IPS-18a (cell line): Measurements from ENCODE around the gene MRRF.
A peak's percentile ranks its signal among the peaks of the same experiment; 100 is the strongest.

Experiments used
- H3K27ac ChIP-seq: one replicate; pipeline ENCODE4 v1.5.1; 2013; ENCODE audit warnings: low read length
- H3K27me3 ChIP-seq: one replicate; pipeline ENCODE4 v1.6.1; 2013; ENCODE audit warnings: mild to moderate bottlenecking, low read length; ENCODE audit not compliant: control insufficient read depth, insufficient read depth
- H3K36me3 ChIP-seq: one replicate; pipeline ENCODE4 v1.6.1; 2013; ENCODE audit warnings: low read depth, low read length; ENCODE audit not compliant: control insufficient read depth
- H3K4me1 ChIP-seq: one replicate; pipeline ENCODE4 v1.6.1; 2013; ENCODE audit warnings: low read depth, low read length; ENCODE audit not compliant: control insufficient read depth
- H3K4me3 ChIP-seq: one replicate; pipeline ENCODE4 v1.5.1; 2013; ENCODE audit warnings: low read length
- H3K9ac ChIP-seq: one replicate; pipeline ENCODE4 v1.6.1; 2013; ENCODE audit warnings: mild to moderate bottlenecking, low read length, moderate library complexity
- H3K9me3 ChIP-seq: one replicate; pipeline ENCODE4 v1.6.1; 2013; ENCODE audit warnings: low read depth, low read length; ENCODE audit not compliant: control insufficient read depth

MRRF gene

GRCh38 chr9:122337556-122337929, 72.9 kb downstream of the MRRF start:
- no peak overlapping the region for H3K4me3 ChIP-seq

GRCh38 chr9:122338536-122338935, 73.9 kb downstream of the MRRF start:
- Histone ChIP-seq H3K4me3 (no peak overlapping the region), H3K9me3 (no peaks in the 10 kb centered on the region), H3K4me1 (peaks cover 32% of the 10 kb centered on the region), H3K27ac (no peak overlapping the region), H3K27me3 (peaks cover 5% of the 10 kb centered on the region), H3K9ac (no peak overlapping the region), H3K36me3 (no peaks in the 10 kb centered on the region)

More at GRCh38 chr9:122337556-122337929, 72.9 kb downstream of the MRRF start:
- Histone ChIP-seq H3K27ac (no peak overlapping the region), H3K36me3 (no peaks in the 10 kb centered on the region), H3K9me3 (no peaks in the 10 kb centered on the region), H3K27me3 (peaks cover 5% of the 10 kb centered on the region), H3K9ac (no peak overlapping the region), H3K4me1 (peaks cover 37% of the 10 kb centered on the region)

GRCh38 chr9:122338994-122339393, 74.3 kb downstream of the MRRF start:
- H3K27me3 ChIP-seq = peaks cover 5% of the 10 kb centered on the region
- H3K9ac ChIP-seq = no peak overlapping the region
- no peak overlapping the region for H3K4me3 ChIP-seq
- H3K4me1 ChIP-seq = peaks cover 32% of the 10 kb centered on the region
- no peaks in the 10 kb centered on the region for H3K9me3 ChIP-seq
- H3K36me3 ChIP-seq = no peaks in the 10 kb centered on the region
- no peak overlapping the region for H3K27ac ChIP-seq

DNA sequence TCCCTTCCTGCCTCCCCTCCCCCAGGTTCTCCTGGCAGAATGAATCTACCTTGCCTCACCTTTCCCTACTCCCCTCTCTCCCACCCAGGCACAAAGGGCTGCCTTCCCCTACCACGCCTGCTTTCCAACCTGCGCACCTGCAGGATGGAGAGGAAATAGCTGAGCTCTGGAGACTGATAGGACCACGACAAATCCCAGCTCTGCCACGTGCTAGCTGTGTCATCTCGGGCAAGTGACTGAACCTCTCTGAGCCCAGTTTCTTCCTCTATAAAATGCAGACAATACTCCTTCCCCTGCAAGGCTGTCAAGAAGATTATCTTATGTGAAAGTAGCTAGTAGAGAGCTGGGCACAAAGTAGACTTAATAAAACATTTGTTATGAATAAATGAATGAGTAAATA, 74.9 kb downstream of the MRRF start:
- Histone ChIP-seq H3K9me3 (no peaks in the 10 kb centered on the region), H3K27ac (no peak overlapping the region), H3K27me3 (peaks cover 5% of the 10 kb centered on the region), H3K4me3 (no peak overlapping the region), H3K4me1 (peaks cover 32% of the 10 kb centered on the region), H3K9ac (no peak overlapping the region), H3K36me3 (no peaks in the 10 kb centered on the region)

- H3K27me3 ChIP-seq = peaks cover 7% of the 10 kb centered on the region
- no peak overlapping the region for H3K4me3 ChIP-seq
- peaks cover 32% of the 10 kb centered on the region for H3K4me1 ChIP-seq
- no peak overlapping the region for H3K27ac ChIP-seq
- no peaks in the 10 kb centered on the region for H3K9me3 ChIP-seq
- no peak overlapping the region for H3K9ac ChIP-seq
- no peaks in the 10 kb centered on the region for H3K36me3 ChIP-seq
Observed at GRCh38 chr9:122340161-122340560, 75.5 kb downstream of the MRRF start.

GRCh38 chr9:122342323-122343050, 77.8 kb downstream of the MRRF start:
- Histone ChIP-seq H3K27ac (no peak overlapping the region), H3K9ac (no peak overlapping the region), H3K27me3 (peaks cover 24% of the 10 kb centered on the region), H3K4me3 (no peak overlapping the region), H3K4me1 (peaks cover 21% of the 10 kb centered on the region), H3K9me3 (no peaks in the 10 kb centered on the region), H3K36me3 (no peaks in the 10 kb centered on the region)

DNA sequence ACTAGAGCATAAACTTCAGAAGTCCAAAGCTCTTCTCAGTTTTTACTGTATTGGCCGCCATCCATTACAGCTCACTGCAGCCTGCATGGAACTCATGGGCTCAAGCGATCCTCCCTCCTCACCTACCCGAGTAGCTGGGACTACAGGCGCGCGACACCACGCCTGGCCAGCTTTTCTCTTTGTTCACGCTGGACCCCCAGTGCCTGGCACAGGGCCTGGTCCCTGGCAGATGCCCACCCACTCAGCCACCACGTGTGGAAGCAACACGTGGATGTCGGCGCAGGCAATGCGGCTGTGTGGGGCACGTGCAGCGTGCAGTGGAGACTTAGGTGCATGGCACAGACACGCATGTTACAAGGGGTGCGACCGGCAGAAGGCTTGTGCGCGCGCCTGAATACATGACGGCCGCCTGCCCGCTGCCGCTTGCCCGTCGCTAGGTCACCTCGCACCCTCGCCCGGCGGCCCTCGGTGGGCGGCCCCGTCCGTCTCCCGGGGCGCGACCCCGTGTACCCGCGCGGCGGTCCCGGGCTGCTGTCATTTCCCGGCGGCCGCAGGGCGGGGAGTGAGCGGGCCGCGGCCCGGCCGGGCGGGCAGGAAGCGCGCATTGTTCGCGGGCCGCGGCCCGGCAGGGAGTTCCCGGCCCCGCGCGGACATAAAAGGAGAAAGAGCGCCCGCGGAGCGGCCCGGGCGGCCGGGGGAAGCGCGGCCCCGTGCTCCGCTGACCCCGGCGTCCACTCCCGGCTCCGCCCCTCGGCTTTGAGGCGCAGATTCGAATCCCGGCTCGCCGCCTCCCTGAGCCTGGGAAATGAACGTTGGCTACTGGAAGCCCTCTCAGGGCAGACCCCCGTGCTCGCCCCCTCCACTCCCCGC, 82.0 kb downstream of the MRRF start:
- Histone ChIP-seq H3K4me3 (peak overlapping the region; percentile 78), H3K27me3 (peaks cover 32% of the 10 kb centered on the region), H3K27ac (no peak overlapping the region), H3K4me1 (peaks cover 13% of the 10 kb centered on the region), H3K9ac (peak overlapping the region; percentile 38), H3K9me3 (no peaks in the 10 kb centered on the region), H3K36me3 (no peaks in the 10 kb centered on the region)

- Histone ChIP-seq H3K4me3 (peak overlapping the region; percentile 78), H3K9ac (peak overlapping the region; percentile 25), H3K9me3 (no peaks in the 10 kb centered on the region), H3K4me1 (peaks cover 4% of the 10 kb centered on the region), H3K27me3 (peaks cover 32% of the 10 kb centered on the region), H3K27ac (no peak overlapping the region), H3K36me3 (no peaks in the 10 kb centered on the region)
Observed at GRCh38 chr9:122347348-122348287, 82.9 kb downstream of the MRRF start.

DNA sequence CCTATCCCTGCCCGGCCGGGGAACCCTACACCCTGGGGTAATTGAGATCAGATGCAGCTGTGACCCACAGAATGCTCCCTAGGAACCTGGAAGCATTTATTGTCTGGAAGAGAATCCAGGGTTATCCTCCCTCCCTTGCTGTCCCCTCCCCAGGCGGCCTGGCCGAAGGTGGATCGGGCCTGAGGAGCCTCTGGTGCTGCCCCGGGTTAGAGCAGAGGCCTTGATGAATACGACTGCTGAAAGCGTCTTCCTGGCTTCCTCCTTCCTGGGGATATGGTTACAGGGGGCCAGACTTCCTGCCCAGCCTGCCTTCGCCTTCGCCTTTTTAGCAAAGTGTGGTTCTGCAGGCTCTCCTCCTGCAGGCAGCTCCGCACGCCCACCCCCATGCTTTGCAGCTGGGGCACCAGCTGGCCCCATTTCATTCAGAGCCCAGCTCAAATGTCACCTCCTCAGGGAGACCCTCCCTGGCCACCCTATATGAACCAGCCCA, 83.7 kb downstream of the MRRF start:
- Histone ChIP-seq H3K9me3 (no peaks in the 10 kb centered on the region), H3K27ac (no peak overlapping the region), H3K9ac (no peak overlapping the region), H3K4me1 (no peaks in the 10 kb centered on the region), H3K27me3 (peaks cover 32% of the 10 kb centered on the region), H3K4me3 (no peak overlapping the region), H3K36me3 (no peaks in the 10 kb centered on the region)

DNA sequence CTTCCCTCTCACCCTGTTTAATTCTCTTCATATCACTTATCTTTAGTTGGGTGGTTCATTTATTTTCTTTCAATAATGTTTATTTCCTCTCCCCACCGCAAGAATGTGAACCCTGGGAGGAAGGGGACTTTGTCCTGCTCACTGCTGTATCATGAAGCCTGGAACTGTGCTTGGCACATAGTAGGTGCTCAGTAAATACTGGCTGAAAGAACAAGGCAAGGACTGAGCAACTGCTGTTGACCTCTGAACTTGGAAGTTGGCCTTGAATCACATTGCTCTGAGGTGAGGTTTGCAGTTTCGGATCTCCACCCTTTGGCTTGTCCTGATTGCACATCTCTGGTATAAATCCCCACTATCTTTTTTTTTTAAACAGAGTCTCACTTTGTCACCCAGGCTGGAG, 84.1 kb downstream of the MRRF start:
- no peaks in the 10 kb centered on the region for H3K36me3 ChIP-seq
- H3K9me3 ChIP-seq = no peaks in the 10 kb centered on the region
- H3K4me3 ChIP-seq = no peak overlapping the region
- no peak overlapping the region for H3K9ac ChIP-seq
- no peaks in the 10 kb centered on the region for H3K4me1 ChIP-seq
- peaks cover 32% of the 10 kb centered on the region for H3K27me3 ChIP-seq
- H3K27ac ChIP-seq = no peak overlapping the region

DNA sequence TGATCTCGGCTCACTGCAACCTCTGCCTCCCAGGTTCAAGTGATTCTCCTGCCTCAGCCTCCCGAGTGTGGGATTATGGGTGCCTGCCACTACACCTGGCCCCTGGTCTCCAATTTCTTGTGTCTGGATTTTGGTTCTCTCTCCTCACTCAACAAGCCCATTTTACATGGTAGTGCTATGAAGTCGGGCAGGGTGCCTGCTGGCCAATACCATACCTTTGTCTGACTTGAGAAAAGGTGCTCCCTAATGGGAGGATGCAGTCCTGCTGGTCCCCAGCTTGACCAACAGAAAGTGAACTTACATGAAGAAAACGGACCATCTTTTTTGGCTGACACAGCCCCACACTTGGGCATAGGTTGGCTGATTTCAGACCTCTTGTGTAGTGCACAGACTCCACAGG, 84.5 kb downstream of the MRRF start:
- Histone ChIP-seq H3K9me3 (no peaks in the 10 kb centered on the region), H3K9ac (no peak overlapping the region), H3K4me3 (no peak overlapping the region), H3K4me1 (no peaks in the 10 kb centered on the region), H3K27me3 (peaks cover 32% of the 10 kb centered on the region), H3K27ac (no peak overlapping the region), H3K36me3 (no peaks in the 10 kb centered on the region)
